ENCODE data around the gene COMTD1.

COMTD1 gene

GRCh38 chr10:75245354-75246250 lies 9.8 kb upstream of the COMTD1 start:
- DNase-seq: no peak

GRCh38 chr10:75244487-75245353 lies 9.0 kb upstream of the COMTD1 start:
- no peak for DNase-seq

- DNase-seq: no peak
Observed at GRCh38 chr10:75243426-75243825, 7.7 kb upstream of the COMTD1 start.

- DNase-seq: no peak
Observed at GRCh38 chr10:75240329-75241076, 4.7 kb upstream of the COMTD1 start.

- DNase-seq: no peak
Observed at GRCh38 chr10:75239096-75239790, 3.5 kb upstream of the COMTD1 start.

- DNase-seq: no peak
Observed at GRCh38 chr10:75238182-75239095, 2.7 kb upstream of the COMTD1 start.

GRCh38 chr10:75236178-75236825 lies 545 bp upstream of the COMTD1 start:
- no peak for DNase-seq

- peak in 2 of 4 experiments; percentile 11 to 30 for DNase-seq
Observed at GRCh38 chr10:75234683-75235374, 928 bp downstream of the COMTD1 start.

- peak; percentile 94 to 98 (median 96) for DNase-seq
Observed at GRCh38 chr10:75234017-75234682, 1.6 kb downstream of the COMTD1 start.

GRCh38 chr10:75233444-75234016 lies 2.2 kb downstream of the COMTD1 start:
- DNase-seq: no peak

- DNase-seq: no peak
Observed at GRCh38 chr10:75231672-75232581, 3.8 kb downstream of the COMTD1 start.

- peak; percentile 92 to 95 (median 94) for DNase-seq
Observed at GRCh38 chr10:75230600-75231038, 5.1 kb downstream of the COMTD1 start.

GRCh38 chr10:75229971-75230370 lies 5.8 kb downstream of the COMTD1 start:
- DNase-seq: peak in 2 of 4 experiments; percentile 23 to 26

- no peak for DNase-seq
Observed at GRCh38 chr10:75228834-75229233, 6.9 kb downstream of the COMTD1 start.

GRCh38 chr10:75228278-75228677 lies 7.5 kb downstream of the COMTD1 start:
- DNase-seq: no peak

- no peak for DNase-seq
Observed at GRCh38 chr10:75226656-75227055, 9.1 kb downstream of the COMTD1 start.

GRCh38 chr10:75226095-75226494 lies 9.7 kb downstream of the COMTD1 start:
- no peak for DNase-seq

GRCh38 chr10:75223507-75223906 lies 12.2 kb downstream of the COMTD1 start:
- no peak for DNase-seq
